ENCODE data around the gene HM13. TPM values are rescaled to one million over a fixed set of nuclear protein-coding genes. Genes with fewer than 3 reads are reported as not detected.

Gene HM13, protein sequence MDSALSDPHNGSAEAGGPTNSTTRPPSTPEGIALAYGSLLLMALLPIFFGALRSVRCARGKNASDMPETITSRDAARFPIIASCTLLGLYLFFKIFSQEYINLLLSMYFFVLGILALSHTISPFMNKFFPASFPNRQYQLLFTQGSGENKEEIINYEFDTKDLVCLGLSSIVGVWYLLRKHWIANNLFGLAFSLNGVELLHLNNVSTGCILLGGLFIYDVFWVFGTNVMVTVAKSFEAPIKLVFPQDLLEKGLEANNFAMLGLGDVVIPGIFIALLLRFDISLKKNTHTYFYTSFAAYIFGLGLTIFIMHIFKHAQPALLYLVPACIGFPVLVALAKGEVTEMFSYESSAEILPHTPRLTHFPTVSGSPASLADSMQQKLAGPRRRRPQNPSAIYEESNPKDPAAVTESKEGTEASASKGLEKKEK
- total RNA-seq, result 112 and 125 TPM in 2 replicates

DNA sequence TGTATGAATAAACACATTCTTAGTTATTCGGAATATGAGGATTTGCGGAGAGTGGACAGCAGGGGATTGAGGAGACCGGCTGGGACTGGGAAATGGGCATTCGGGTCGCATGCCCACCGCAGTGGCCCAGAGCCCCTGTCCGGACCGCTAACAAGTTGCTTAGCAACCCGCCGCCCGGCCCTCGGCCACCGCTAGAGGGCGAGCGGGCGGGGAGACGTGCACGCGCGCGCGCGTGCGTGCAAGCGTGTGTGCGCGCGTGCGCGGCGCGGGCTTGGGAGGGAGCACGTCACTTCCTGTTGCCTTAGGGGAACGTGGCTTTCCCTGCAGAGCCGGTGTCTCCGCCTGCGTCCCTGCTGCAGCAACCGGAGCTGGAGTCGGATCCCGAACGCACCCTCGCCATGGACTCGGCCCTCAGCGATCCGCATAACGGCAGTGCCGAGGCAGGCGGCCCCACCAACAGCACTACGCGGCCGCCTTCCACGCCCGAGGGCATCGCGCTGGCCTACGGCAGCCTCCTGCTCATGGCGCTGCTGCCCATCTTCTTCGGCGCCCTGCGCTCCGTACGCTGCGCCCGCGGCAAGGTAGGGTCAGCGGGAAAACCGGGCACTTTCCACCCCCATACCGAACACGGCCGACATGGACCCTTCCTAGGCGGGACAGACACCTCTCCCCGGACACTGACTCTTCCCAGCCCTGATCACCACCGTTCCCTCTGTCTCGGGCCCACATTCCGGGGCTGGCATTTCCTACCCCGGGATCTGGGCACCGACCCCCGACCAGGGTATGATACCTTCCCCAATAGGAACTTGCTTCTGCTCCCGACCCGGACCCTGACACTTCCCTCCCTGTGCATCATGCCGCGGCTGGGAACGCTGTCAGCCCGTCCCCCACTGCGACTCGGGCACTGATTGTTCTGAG lies at the start of gene HM13:
Gene HM13 (plus strand): TSS at position 289 of the 918 bp plus-strand sequence. CDS start 110 bp downstream, at position 399.

DNA sequence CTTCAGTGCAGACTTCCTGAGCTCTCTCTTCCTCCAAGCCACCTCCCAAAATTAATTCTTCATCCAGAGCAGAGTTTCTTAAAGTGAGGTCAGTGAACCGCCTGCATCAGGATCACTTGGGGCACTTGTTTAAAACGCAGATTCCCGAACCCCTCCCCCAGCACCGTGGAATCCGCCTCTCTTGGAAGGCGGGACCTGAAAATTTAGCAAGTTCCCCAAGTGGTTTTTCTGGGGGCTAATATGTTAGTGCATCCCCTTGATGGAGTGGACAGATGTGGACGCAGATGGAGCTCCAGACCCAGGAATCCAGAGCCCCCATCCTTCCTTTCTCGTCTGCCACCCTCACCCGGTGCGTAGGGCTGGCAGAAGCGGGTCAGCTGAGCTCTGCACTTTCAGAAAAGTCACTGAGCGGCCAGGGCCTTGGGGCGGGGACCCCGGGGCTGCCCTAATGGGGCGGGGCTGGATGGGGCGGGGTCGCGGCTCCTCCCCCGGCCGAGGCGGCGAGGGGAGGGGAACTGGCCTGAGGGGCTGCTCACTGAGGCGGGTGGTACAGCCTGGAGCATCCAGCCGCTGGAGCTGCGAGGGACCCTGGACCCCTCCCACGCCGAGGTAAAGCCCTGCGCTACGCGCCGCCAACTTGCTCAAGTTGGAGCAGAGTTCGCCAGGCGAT lies 39.3 kb upstream of the HM13 start, which contains the start of the genes DEFB124 and REM1:
Gene DEFB124 (minus strand): TSS at position 370 of the 670 bp plus-strand sequence. CDS start 2,114 bp downstream, outside the sequence.
Gene REM1 (plus strand): TSS at position 531 of the 670 bp plus-strand sequence. CDS start 1,158 bp downstream, outside the sequence.

DNA sequence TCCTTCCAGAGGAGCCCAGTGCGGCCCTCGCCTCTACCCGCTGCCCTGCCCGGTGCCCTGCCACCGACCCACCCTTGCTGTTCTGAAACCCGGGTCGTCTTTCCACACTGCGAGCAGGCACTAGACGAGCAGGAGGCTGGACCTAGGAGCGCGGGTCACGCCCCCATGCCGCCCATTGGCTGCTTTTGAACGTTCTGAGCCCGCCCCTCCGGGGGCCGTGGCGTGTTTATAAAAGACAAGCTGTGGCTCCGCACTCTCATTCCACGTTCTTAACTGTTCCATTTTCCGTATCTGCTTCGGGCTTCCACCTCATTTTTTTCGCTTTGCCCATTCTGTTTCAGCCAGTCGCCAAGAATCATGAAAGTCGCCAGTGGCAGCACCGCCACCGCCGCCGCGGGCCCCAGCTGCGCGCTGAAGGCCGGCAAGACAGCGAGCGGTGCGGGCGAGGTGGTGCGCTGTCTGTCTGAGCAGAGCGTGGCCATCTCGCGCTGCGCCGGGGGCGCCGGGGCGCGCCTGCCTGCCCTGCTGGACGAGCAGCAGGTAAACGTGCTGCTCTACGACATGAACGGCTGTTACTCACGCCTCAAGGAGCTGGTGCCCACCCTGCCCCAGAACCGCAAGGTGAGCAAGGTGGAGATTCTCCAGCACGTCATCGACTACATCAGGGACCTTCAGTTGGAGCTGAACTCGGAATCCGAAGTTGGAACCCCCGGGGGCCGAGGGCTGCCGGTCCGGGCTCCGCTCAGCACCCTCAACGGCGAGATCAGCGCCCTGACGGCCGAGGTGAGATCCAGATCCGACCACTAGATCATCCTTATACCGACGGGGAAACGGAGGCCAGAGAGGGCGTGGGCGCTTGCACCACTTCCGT lies 91.0 kb downstream of the HM13 start, which contains the start of gene ID1:
Gene ID1 (plus strand): TSS at position 259 of the 871 bp plus-strand sequence. CDS start 99 bp downstream, at position 358.

Small RNA genes lying within 50 kb of the gene (small RNA-seq; reads per million reads assigned to genes)
- not detected for gene MIR3193

Other genes with a start within 250 kb of the HM13 start
- gene DEFB116, start 205.9 kb upstream of the HM13 start, total RNA-seq, result not detected in 2 replicates
- not detected in 2 replicates for gene DEFB118, start 145.8 kb upstream of the HM13 start, total RNA-seq
- not detected in 2 replicates for gene DEFB119, start 123.9 kb upstream of the HM13 start, total RNA-seq
- gene DEFB121, start 108.2 kb upstream of the HM13 start, total RNA-seq, result not detected in 2 replicates
- not detected in 2 replicates for gene DEFB123, start 73.8 kb upstream of the HM13 start, total RNA-seq
- gene DEFB124, start 39.3 kb upstream of the HM13 start, total RNA-seq, result not detected in 2 replicates
- gene REM1, start 39.2 kb upstream of the HM13 start, total RNA-seq, result not detected in 2 replicates
- gene ID1, start 90.8 kb downstream of the HM13 start, total RNA-seq, result 54.2 and 75.0 TPM in 2 replicates
- gene COX4I2, start 123.5 kb downstream of the HM13 start, total RNA-seq, result not detected in 2 replicates
- gene BCL2L1, start 208.4 kb downstream of the HM13 start, total RNA-seq, result 159 and 215 TPM in 2 replicates
- gene TPX2, start 224.8 kb downstream of the HM13 start, total RNA-seq, result 57.7 and 99.1 TPM in 2 replicates